RWPE1 (cell line): ENCODE measurements around the gene HOMER2.
A peak's percentile ranks its signal among the peaks of the same experiment; 100 is the strongest.

Experiments used
- CTCF ChIA-PET: fragments of 350-600 bp; sonication (Branson Sonifier 250); formaldehyde crosslinking; extraction: SDS; loops from one replicate; lab custom pipeline; 2021; lab: Yijun Ruan, JAX
- POLR2A ChIA-PET: fragments of 400-600 bp; formaldehyde crosslinking; extraction: SDS; loops from one replicate; lab custom pipeline; 2020; ENCODE audit warnings: antibody characterized with exemption; ENCODE audit not compliant: low non-redundant PET; lab: Yijun Ruan, JAX
- DNase-seq: peaks from one replicate; pipeline ENCODE4 v3.0.0; 2012; ENCODE audit warnings: low spot score
- H3K27ac ChIP-seq: fragments of 450-650 bp; 2 replicates; pipeline ENCODE4 v1.5.1; 2017
- CTCF ChIP-seq: fragments of 450-650 bp; conservative IDR thresholded peaks from 2 replicates; pipeline ENCODE4 v1.5.1; 2017; ENCODE audit warnings: low read depth, mild to moderate bottlenecking

The HOMER2 gene

DNA sequence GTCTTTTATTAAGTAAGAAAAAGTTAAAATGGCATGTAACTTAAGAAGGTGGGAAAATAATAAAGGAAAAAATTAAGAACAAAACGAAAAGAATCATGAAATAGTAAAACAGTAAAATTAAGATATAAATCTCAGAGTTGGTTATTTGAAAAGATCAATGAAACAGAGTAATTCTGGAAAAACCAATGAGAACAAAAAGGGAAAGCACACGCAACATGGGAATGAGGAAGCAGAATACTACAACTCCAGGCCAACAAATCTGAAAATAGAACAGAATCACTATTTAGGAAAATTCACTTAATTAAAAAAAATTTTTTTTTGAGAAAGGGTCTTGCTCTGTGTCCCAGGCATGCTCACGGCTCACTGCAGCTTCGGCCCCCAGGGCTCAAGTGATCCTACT, 112.4 kb downstream of the HOMER2 start:
- ChIA-PET POLR2A (no interaction called here), CTCF (interaction anchor here (1.1 kb wide), 1 partner anchor 160 kb away, joined by 3 read pairs; no protein-coding TSS in a partner anchor)
- no peak overlapping the region for H3K27ac ChIP-seq
- no peak for DNase-seq
- TF ChIP-seq CTCF: no peak

GRCh38 chr15:82839136-82839535, 113.4 kb downstream of the HOMER2 start:
- CTCF ChIA-PET: interaction anchor here (0.6 kb wide), 1 partner anchor 162 kb away, joined by 3 read pairs; no protein-coding TSS in a partner anchor
- POLR2A ChIA-PET: no interaction called here
- no peak for DNase-seq
- H3K27ac ChIP-seq: no peak overlapping the region
- TF ChIP-seq CTCF: no peak

- H3K27ac ChIP-seq: no peak overlapping the region; the same call in 1 of the 2 replicates
- CTCF ChIA-PET: no interaction called here
- POLR2A ChIA-PET: no interaction called here
- DNase-seq: no peak
- no peak for TF ChIP-seq CTCF
Observed at GRCh38 chr15:82838096-82838735, 114.3 kb downstream of the HOMER2 start.

GRCh38 chr15:82835391-82835917, 117.1 kb downstream of the HOMER2 start:
- no peak for DNase-seq
- no peak for TF ChIP-seq CTCF
- POLR2A ChIA-PET: no interaction called here
- CTCF ChIA-PET: no interaction called here
- peak overlapping the region; percentile 52 for H3K27ac ChIP-seq

DNA sequence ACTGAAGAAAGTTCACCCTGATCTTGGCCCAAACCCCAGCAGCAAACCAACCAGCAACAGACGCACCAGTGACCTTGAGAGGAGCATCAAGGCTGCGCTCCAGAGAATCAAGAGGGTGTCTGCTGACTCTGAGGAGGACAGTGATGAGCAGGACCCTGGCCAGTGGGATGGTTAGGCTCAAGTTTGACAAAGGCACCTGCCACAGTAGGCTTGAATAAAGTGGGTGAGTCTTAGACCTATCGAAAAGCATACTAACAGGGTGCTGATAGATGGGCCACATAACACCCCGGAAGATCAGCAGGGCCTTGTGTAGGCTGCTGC, 119.2 kb downstream of the HOMER2 start:
- CTCF ChIA-PET: interaction anchor here (0.6 kb wide), 1 partner anchor 154 kb away, joined by 3 read pairs; no protein-coding TSS in a partner anchor
- POLR2A ChIA-PET: no interaction called here
- H3K27ac ChIP-seq: peak overlapping the region; percentile 100
- DNase-seq: no peak
- TF ChIP-seq CTCF: no peak

- DNase-seq: peak; percentile 93
- H3K27ac ChIP-seq: peak overlapping the region; percentile 100
- POLR2A ChIA-PET: interaction anchor here (0.8 kb wide), 1 partner anchor 292 kb away, joined by 5 read pairs; the partner anchor contains the start of gene RPS17
- CTCF ChIA-PET: interaction anchor here (0.9 kb wide), 1 partner anchor 17 kb away, joined by 5 read pairs; no protein-coding TSS in a partner anchor
- no peak for TF ChIP-seq CTCF
Observed at GRCh38 chr15:82832601-82833361, 119.7 kb downstream of the HOMER2 start.
